Loucy (cell line): ENCODE measurements around the gene FOXP1.

Experiments used
- H2AFZ ChIP-seq: fragments of 200-600 bp; sonication (generic); 2 replicates; pipeline ENCODE4 v1.6.0; 2016; ENCODE audit warnings: antibody characterized with exemption, mild to moderate bottlenecking, low read length, moderate library complexity
- H3F3A ChIP-seq: fragments of 200-600 bp; 2 replicates; pipeline ENCODE4 v1.6.0; 2016; ENCODE audit warnings: antibody characterized with exemption, low read depth, mild to moderate bottlenecking
- H3K27me3 ChIP-seq: fragments of 200-600 bp; sonication (generic); 2 replicates; pipeline ENCODE4 v1.6.1; 2014; ENCODE audit warnings: low read length, mild to moderate bottlenecking; ENCODE audit not compliant: insufficient read depth, poor library complexity, severe bottlenecking
- H3K36me3 ChIP-seq: fragments of 200-600 bp; sonication (generic); 2 replicates; pipeline ENCODE4 v1.6.1; 2016; ENCODE audit warnings: low read length; ENCODE audit not compliant: insufficient read depth
- H3K4me1 ChIP-seq: fragments of 200-600 bp; sonication (generic); 2 replicates; pipeline ENCODE4 v1.5.1; 2014; ENCODE audit warnings: low read length, mild to moderate bottlenecking; ENCODE audit not compliant: insufficient read depth, poor library complexity, severe bottlenecking
- H3K4me2 ChIP-seq: fragments of 200-600 bp; sonication (generic); 2 replicates; pipeline ENCODE4 v1.6.0; 2014; ENCODE audit warnings: antibody characterized with exemption, low read length, low read depth, mild to moderate bottlenecking; ENCODE audit not compliant: poor library complexity, severe bottlenecking
- H3K4me3 ChIP-seq: fragments of 200-600 bp; sonication (generic); 2 replicates; pipeline ENCODE4 v1.5.1; 2014; ENCODE audit warnings: low read length, mild to moderate bottlenecking, mixed read lengths; ENCODE audit not compliant: poor library complexity, severe bottlenecking
- H3K79me2 ChIP-seq: fragments of 200-600 bp; sonication (generic); 2 replicates; pipeline ENCODE4 v1.6.1; 2014; ENCODE audit warnings: low read length; ENCODE audit not compliant: insufficient read depth
- H3K9ac ChIP-seq: fragments of 200-600 bp; sonication (generic); 2 replicates; pipeline ENCODE4 v1.6.0; 2014; ENCODE audit warnings: mild to moderate bottlenecking, low read depth, low read length, moderate library complexity; ENCODE audit not compliant: poor library complexity, severe bottlenecking
- H3K9me2 ChIP-seq: fragments of 200-600 bp; sonication (generic); replicated peaks from 2 replicates; pipeline ENCODE4 v1.6.1; 2016; ENCODE audit warnings: low read depth, low read length, mixed read lengths
- H3K9me3 ChIP-seq: fragments of 200-600 bp; sonication (generic); 2 replicates; pipeline ENCODE4 v1.6.1; 2014; ENCODE audit warnings: mild to moderate bottlenecking, antibody characterized with exemption, low read length, low read depth; ENCODE audit not compliant: insufficient read depth
- H4K20me1 ChIP-seq: fragments of 200-600 bp; sonication (generic); 2 replicates; pipeline ENCODE4 v1.6.0; 2014; ENCODE audit warnings: antibody characterized with exemption, low read length, mild to moderate bottlenecking; ENCODE audit not compliant: insufficient read depth, poor library complexity, severe bottlenecking
- EZH2phosphoT487 ChIP-seq: fragments of 200-600 bp; IDR thresholded peaks from 2 replicates; pipeline ENCODE4 v1.6.1; 2018; ENCODE audit warnings: antibody characterized with exemption, mild to moderate bottlenecking, moderate library complexity, borderline replicate concordance
- TF ChIP-seq, protein P1 (sequence below): fragments of 200-600 bp; sonication (generic); conservative IDR thresholded peaks from 2 replicates; pipeline ENCODE4 v1.5.1; 2014; ENCODE audit warnings: mild to moderate bottlenecking, antibody characterized with exemption, low read length

FOXP1 gene

DNA sequence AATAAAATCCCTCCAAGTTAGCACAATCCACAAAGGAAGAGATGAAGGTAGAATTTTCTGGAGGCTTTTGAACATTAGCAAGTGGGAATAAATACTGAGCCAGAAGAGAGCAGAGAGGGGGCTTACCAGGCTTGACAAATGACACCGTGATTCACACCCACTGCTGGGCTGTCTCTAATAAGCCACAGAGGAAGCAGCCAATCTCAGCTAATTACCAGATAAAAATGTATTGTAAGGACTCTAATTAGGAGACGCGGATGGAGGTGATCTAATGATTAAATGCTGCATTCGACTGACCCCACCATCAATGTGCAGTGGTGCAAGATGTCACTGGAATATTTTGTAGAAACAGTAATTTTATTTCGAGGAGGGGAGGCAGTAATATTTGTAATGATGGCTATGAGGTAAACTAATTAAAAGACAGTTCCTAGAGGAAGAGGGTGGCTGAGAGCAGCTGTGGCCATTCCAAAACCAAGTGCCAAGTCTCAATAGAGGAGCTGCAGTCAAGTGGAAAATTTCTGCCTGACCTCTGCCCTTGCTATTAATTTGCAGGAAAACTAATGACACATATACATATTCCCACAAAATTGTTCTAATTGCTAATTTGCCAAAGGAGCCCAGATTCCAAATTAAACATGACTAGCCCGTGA is 602.2 kb downstream of the FOXP1 start:
- Histone ChIP-seq H3K4me1 (peaks cover 13% of the 10 kb centered on the region), H3K79me2 (peaks cover 3% of the 10 kb centered on the region; the same call in 1 of the 2 replicates), H3K36me3 (peaks cover 63% of the 10 kb centered on the region), H3F3A (no peaks in the 10 kb centered on the region), H3K27me3 (no peaks in the 10 kb centered on the region), H4K20me1 (no peaks in the 10 kb centered on the region), H3K4me2 (no peak overlapping the region), H3K9ac (no peak overlapping the region), H3K9me3 (no peaks in the 10 kb centered on the region), H2AFZ (no peak overlapping the region), H3K4me3 (no peak overlapping the region), H3K9me2 (no peaks in the 10 kb centered on the region)
- TF ChIP-seq EZH2phosphoT487, result no peak
- TF ChIP-seq, protein P1, sequence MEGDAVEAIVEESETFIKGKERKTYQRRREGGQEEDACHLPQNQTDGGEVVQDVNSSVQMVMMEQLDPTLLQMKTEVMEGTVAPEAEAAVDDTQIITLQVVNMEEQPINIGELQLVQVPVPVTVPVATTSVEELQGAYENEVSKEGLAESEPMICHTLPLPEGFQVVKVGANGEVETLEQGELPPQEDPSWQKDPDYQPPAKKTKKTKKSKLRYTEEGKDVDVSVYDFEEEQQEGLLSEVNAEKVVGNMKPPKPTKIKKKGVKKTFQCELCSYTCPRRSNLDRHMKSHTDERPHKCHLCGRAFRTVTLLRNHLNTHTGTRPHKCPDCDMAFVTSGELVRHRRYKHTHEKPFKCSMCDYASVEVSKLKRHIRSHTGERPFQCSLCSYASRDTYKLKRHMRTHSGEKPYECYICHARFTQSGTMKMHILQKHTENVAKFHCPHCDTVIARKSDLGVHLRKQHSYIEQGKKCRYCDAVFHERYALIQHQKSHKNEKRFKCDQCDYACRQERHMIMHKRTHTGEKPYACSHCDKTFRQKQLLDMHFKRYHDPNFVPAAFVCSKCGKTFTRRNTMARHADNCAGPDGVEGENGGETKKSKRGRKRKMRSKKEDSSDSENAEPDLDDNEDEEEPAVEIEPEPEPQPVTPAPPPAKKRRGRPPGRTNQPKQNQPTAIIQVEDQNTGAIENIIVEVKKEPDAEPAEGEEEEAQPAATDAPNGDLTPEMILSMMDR, result no peak

- H3K9me3 ChIP-seq, result no peaks in the 10 kb centered on the region
- H3K9me2 ChIP-seq, result no peaks in the 10 kb centered on the region
- H3K79me2 ChIP-seq, result peaks cover 3% of the 10 kb centered on the region; the same call in 1 of the 2 replicates
- H4K20me1 ChIP-seq, result no peaks in the 10 kb centered on the region
- H3F3A ChIP-seq, result no peaks in the 10 kb centered on the region
- no peak overlapping the region for H3K9ac ChIP-seq
- peaks cover 64% of the 10 kb centered on the region for H3K36me3 ChIP-seq
- no peak overlapping the region for H3K4me2 ChIP-seq
- TF ChIP-seq, protein P1, result no peak
- TF ChIP-seq EZH2phosphoT487, result no peak
- H3K4me3 ChIP-seq, result no peak overlapping the region
- no peak overlapping the region for H2AFZ ChIP-seq
- no peaks in the 10 kb centered on the region for H3K27me3 ChIP-seq
- peaks cover 13% of the 10 kb centered on the region for H3K4me1 ChIP-seq
Observed at GRCh38 chr3:70980646-70981170, 602.8 kb downstream of the FOXP1 start.

DNA sequence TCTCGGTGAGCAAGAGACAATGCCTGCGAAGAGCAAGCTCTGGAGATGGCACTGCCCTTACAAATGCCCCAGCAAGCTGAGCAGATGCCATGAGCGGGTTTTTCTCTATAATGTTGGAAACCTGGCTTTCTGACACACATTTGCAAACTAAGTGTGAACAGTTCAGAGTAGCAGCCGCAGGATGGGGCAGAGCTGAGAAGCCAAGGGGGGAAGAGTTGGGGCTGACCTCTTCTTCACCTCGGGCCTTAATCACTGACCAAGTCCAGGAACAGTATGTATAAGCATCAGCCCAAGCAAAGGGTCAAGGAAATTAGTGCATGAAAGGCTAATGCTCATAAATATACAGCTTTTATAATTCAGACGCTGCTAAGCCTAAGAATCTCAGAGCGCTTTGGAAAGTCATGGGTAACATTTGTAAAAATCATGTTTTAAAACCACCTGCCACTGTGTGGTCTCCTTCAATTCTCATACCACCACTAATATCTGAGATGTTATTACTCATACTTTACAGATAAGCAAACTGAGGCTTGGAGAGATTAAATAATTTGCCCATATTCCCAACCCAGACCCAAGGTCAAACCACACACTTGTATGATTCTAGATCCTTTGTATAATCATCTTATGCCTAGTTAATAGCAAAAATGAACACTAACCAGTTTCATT is 603.4 kb downstream of the FOXP1 start:
- no peaks in the 10 kb centered on the region for H3K27me3 ChIP-seq
- H3K4me2 ChIP-seq, result no peak overlapping the region
- no peak for TF ChIP-seq EZH2phosphoT487
- TF ChIP-seq, protein P1, result no peak
- no peaks in the 10 kb centered on the region for H4K20me1 ChIP-seq
- H3K9ac ChIP-seq, result no peak overlapping the region
- H3F3A ChIP-seq, result no peaks in the 10 kb centered on the region
- H3K4me1 ChIP-seq, result peaks cover 13% of the 10 kb centered on the region
- peaks cover 3% of the 10 kb centered on the region; the same call in 1 of the 2 replicates for H3K79me2 ChIP-seq
- H2AFZ ChIP-seq, result no peak overlapping the region
- H3K36me3 ChIP-seq, result peaks cover 69% of the 10 kb centered on the region
- H3K4me3 ChIP-seq, result no peak overlapping the region
- no peaks in the 10 kb centered on the region for H3K9me3 ChIP-seq
- H3K9me2 ChIP-seq, result no peaks in the 10 kb centered on the region
